Keratinocyte (primary cell): ENCODE results near the gene YAE1. TPM values are rescaled to one million over a fixed set of nuclear protein-coding genes. Genes with fewer than 3 reads are reported as not detected.

Experiments used
- DNase-seq: peaks from one replicate; pipeline ENCODE4 v3.0.0-alpha.2; 2011; ENCODE audit warnings: low read depth, missing footprints, low spot score
- FAIRE-seq: peaks from 2 replicates; lab custom pipeline; 2011; peaks lifted over from hg19 to GRCh38; lab: Jason Lieb, UNC
- H2AFZ ChIP-seq: 2 replicates; pipeline ENCODE4 v1.6.0; 2012; ENCODE audit warnings: low read length, control low read depth, inconsistent platforms; ENCODE audit not compliant: control insufficient read depth
- H3K27ac ChIP-seq: 2 replicates; pipeline ENCODE4 v1.5.1; 2011; ENCODE audit warnings: low read length; ENCODE audit not compliant: control insufficient read depth, insufficient read depth
- H3K27me3 ChIP-seq: 3 replicates; pipeline ENCODE4 v1.6.0; 2011; ENCODE audit warnings: low read length; ENCODE audit not compliant: control insufficient read depth, insufficient read depth; ENCODE audit errors: extremely low read depth
- H3K36me3 ChIP-seq, 2 experiments: 2 replicates in 1 of 2; 3 replicates in 1 of 2; pipeline ENCODE4 v1.5.1; 2011; ENCODE audit warnings: low read length in 2 of 2, mild to moderate bottlenecking in 1 of 2; ENCODE audit not compliant: control insufficient read depth in 2 of 2, insufficient read depth in 2 of 2; ENCODE audit errors: extremely low read depth in 1 of 2
- H3K4me1 ChIP-seq: 3 replicates; pipeline ENCODE4 v1.5.1; 2011; ENCODE audit warnings: low read length; ENCODE audit not compliant: control insufficient read depth, insufficient read depth; ENCODE audit errors: extremely low read depth
- H3K4me2 ChIP-seq: 3 replicates; pipeline ENCODE4 v1.6.0; 2011; ENCODE audit warnings: low read depth, low read length; ENCODE audit not compliant: control insufficient read depth, insufficient read depth; ENCODE audit errors: extremely low read depth
- H3K4me3 ChIP-seq, 3 experiments: fragments of 200-600 bp in 1 of 3; sonication (generic) in 1 of 3; 2 replicates in 2 of 3; 3 replicates in 1 of 3; pipeline ENCODE4 v1.5.1; 2011 to 2016; ENCODE audit warnings: low read length in 3 of 3, mild to moderate bottlenecking in 3 of 3, control low read depth in 2 of 3, inconsistent platforms in 1 of 3, low read depth in 1 of 3, mixed read lengths in 1 of 3, mixed run types in 1 of 3, moderate library complexity in 1 of 3; ENCODE audit not compliant: control insufficient read depth in 2 of 3, insufficient read depth in 2 of 3; ENCODE audit errors: extremely low read depth in 1 of 3
- H3K79me2 ChIP-seq: 2 replicates; pipeline ENCODE4 v1.6.0; 2012; ENCODE audit warnings: low read length; ENCODE audit not compliant: control insufficient read depth, insufficient read depth
- H3K9ac ChIP-seq: 3 replicates; pipeline ENCODE4 v1.6.0; 2011; ENCODE audit warnings: low read length; ENCODE audit not compliant: control insufficient read depth, insufficient read depth; ENCODE audit errors: extremely low read depth
- H3K9me1 ChIP-seq: 3 replicates; pipeline ENCODE4 v1.6.0; 2011; ENCODE audit warnings: low read length; ENCODE audit not compliant: control insufficient read depth, insufficient read depth; ENCODE audit errors: extremely low read depth
- H3K9me3 ChIP-seq: 2 replicates; pipeline ENCODE4 v1.5.1; 2012; ENCODE audit warnings: low read depth, low read length; ENCODE audit not compliant: control insufficient read depth
- H4K20me1 ChIP-seq: 3 replicates; pipeline ENCODE4 v1.6.0; 2011; ENCODE audit warnings: low read length; ENCODE audit not compliant: control insufficient read depth, insufficient read depth; ENCODE audit errors: extremely low read depth
- CTCF ChIP-seq, 3 experiments: IDR thresholded peaks in 1 of 3; conservative IDR thresholded peaks in 1 of 3; optimal IDR thresholded peaks in 1 of 3; 2 replicates in 2 of 3; 3 replicates in 1 of 3; pipeline versions ENCODE3 to v1.5.1; 2011; ENCODE audit warnings: low read length in 3 of 3, mild to moderate bottlenecking in 3 of 3, moderate library complexity in 2 of 3, control low read depth in 1 of 3, inconsistent platforms in 1 of 3; ENCODE audit not compliant: insufficient read depth in 2 of 3; ENCODE audit errors: extremely low read depth in 1 of 3
- EZH2 ChIP-seq: IDR thresholded peaks from one replicate; pipeline ENCODE4 v1.6.1; 2012; ENCODE audit warnings: inconsistent platforms, mild to moderate bottlenecking, low read length, moderate library complexity
- dilution Hi-C: fragments of 300-500 bp; cut with MboI; formaldehyde crosslinking; loops from one replicate; pipeline ENCODE4 v1.7.0; 2020; ENCODE audit warnings: low sequenced_read_pairs; ENCODE audit not compliant: extremely low pct_ligation_motif_present
- polyA plus RNA-seq, 5 experiments: library from polyadenylated mRNA; depleted of rRNA in 3 of 5; stranded (reverse) in 3 of 5; stranded (forward) in 1 of 5; unstranded in 1 of 5; fragments of >200 nt; gene quantifications; 1 replicate in 1 of 5; 2 replicates in 3 of 5; 3 replicates in 1 of 5; pipeline versions ENCODE4 v1.2.1 to v1.2.3, GENCODE V29; 2011 to 2012; ENCODE audit warnings: missing spikeins in 2 of 5, low read depth in 1 of 5, low replicate concordance in 1 of 5

Gene YAE1
- polyA plus RNA-seq, 1 donor (not counting 4 experiments of a cell fraction or from before 2014, with no cell fraction given), result 43.7 TPM

- Histone ChIP-seq H3K9ac (peak overlapping the region; percentile 75), H3K4me3 (peak overlapping the region; percentile 85 to 97 (median 94)), H3K4me1 (peaks cover 12% of the 10 kb centered on the region), H3K27ac (peak overlapping the region; percentile 67), H3K9me1 (no peaks in the 10 kb centered on the region), H3K9me3 (no peaks in the 10 kb centered on the region), H3K4me2 (peak overlapping the region; percentile 91), H2AFZ (peak overlapping the region; percentile 98), H3K79me2 (peaks cover 24% of the 10 kb centered on the region), H3K27me3 (no peaks in the 10 kb centered on the region), H4K20me1 (no peaks in the 10 kb centered on the region), H3K36me3 (peaks cover 0 to 2% of the 10 kb centered on the region in 2 experiments)
- FAIRE-seq (no peak), DNase-seq (no peak)
- no peak for TF ChIP-seq CTCF (optimal IDR thresholded peaks at IDR 0.05 in 1 of 3, IDR thresholded peaks at IDR 0.05 in 1 of 3, conservative IDR thresholded peaks at IDR 0.05 in 1 of 3; ENCODE audit: extremely low read depth in 1 of 3, insufficient read depth in 2 of 3, low read length in 3 of 3)
- dilution Hi-C loops, result no loop called here
Observed at GRCh38 chr7:39565538-39565937, 666 bp upstream of the YAE1 start.

- H3K4me1 ChIP-seq, result peaks cover 12% of the 10 kb centered on the region
- DNase-seq (no peak), FAIRE-seq (no peak)
- H3K27me3 ChIP-seq, result no peaks in the 10 kb centered on the region
- no peaks in the 10 kb centered on the region for H4K20me1 ChIP-seq
- TF ChIP-seq EZH2 (no peak), CTCF (optimal IDR thresholded peaks at IDR 0.05 in 1 of 3, IDR thresholded peaks at IDR 0.05 in 1 of 3, conservative IDR thresholded peaks at IDR 0.05 in 1 of 3; ENCODE audit: extremely low read depth in 1 of 3, insufficient read depth in 2 of 3, low read length in 3 of 3) (no peak)
- H3K9ac ChIP-seq, result peak overlapping the region; percentile 75
- peak overlapping the region; percentile 85 to 97 (median 94) for H3K4me3 ChIP-seq
- no peaks in the 10 kb centered on the region for H3K9me1 ChIP-seq
- H3K36me3 ChIP-seq, result peaks cover 0 to 2% of the 10 kb centered on the region in 2 experiments
- H3K27ac ChIP-seq, result no peak overlapping the region
- dilution Hi-C loops, result no loop called here
- H3K79me2 ChIP-seq, result peaks cover 24% of the 10 kb centered on the region
- H2AFZ ChIP-seq, result no peak overlapping the region
- H3K9me3 ChIP-seq, result no peaks in the 10 kb centered on the region
- peak overlapping the region; percentile 91 for H3K4me2 ChIP-seq
Observed at GRCh38 chr7:39567294-39567693, 1.1 kb downstream of the YAE1 start.
